Pancreas (tissue), 10 donors: ENCODE measurements around the gene FAM3B. TPM values are rescaled to one million over a fixed set of nuclear protein-coding genes. Genes with fewer than 3 reads are reported as not detected.

Experiments
- ATAC-seq, 4 donors: fragments of 200-7000 bp; cut with Tn5 transposase; one replicate each; pipeline versions ENCODE4 v1.8.0 to v1.9.1; 2020; ENCODE audit warnings: mild to moderate bottlenecking in 4 of 4, moderate library complexity in 4 of 4
- DNase-seq, 6 donors: peaks; one replicate each; pipeline ENCODE4 v3.0.0-alpha.2; 2020
- FAIRE-seq: peaks from 2 replicates; lab custom pipeline; 2012; peaks lifted over from hg19 to GRCh38; lab: Jason Lieb, UNC
- H3K27ac ChIP-seq, 4 donors: fragments of 200-600 bp; sonication (generic); 1 replicate in 3 of 4; 2 replicates in 1 of 4; pipeline versions ENCODE4 v1.5.0 to v1.8.0; 2020
- H3K27me3 ChIP-seq, 4 donors: fragments of 200-600 bp; one replicate each; pipeline ENCODE4 v1.8.0; 2021
- H3K36me3 ChIP-seq, 3 donors: fragments of 200-600 bp; sonication (generic) in 1 of 3; one replicate each; pipeline versions ENCODE4 v1.5.0 to v1.8.0; 2020 to 2021
- H3K4me1 ChIP-seq, 3 donors: fragments of 200-600 bp; one replicate each; pipeline ENCODE4 v1.8.0; 2021
- H3K4me3 ChIP-seq, 4 donors: fragments of 200-600 bp; sonication (generic) in 2 of 4; one replicate each; pipeline versions ENCODE4 v1.5.0 to v1.8.0; 2020 to 2021
- H3K9me3 ChIP-seq, 4 donors: fragments of 200-600 bp; one replicate each; pipeline ENCODE4 v1.8.0; 2021
- WGBS, 2 donors: extraction: QIAGEN DNeasy Blood & Tissue Kit; methylation state at CpG; one replicate each; pipeline ENCODE4 v1.1.7; 2013; 5-methylcytosine and 5-hydroxymethylcytosine counted together
- intact Hi-C, 3 donors: fragments of 100-400 bp; cut with DNase I; formaldehyde crosslinking; loops; one replicate each; pipeline versions ENCODE4 v1.11.1 to v1.14.2; 2022
- polyA plus RNA-seq, 2 donors: library from polyadenylated mRNA; stranded (reverse); fragments of 200-250 nt; gene quantifications; one replicate each; pipeline ENCODE4 v1.2.3, GENCODE V29; 2013
- total RNA-seq, 6 donors: library from RNA; stranded (reverse); fragmentation: NEBNext Ultra II Directional in 4 of 6; extraction: Animal tissue kit (Norgen Biotek cat#: 25700) in 4 of 6; gene quantifications; one replicate each; pipeline versions ENCODE4 v1.2.1 to v1.2.4, GENCODE V29; 2021 to 2023
- TF ChIP-seq, protein P1 (sequence below), 4 donors: fragments of 200-600 bp; sonication (generic) in 3 of 4; IDR thresholded peaks; one replicate each; pipeline versions ENCODE4 v1.5.0 to v1.8.0; 2021; ENCODE audit warnings: antibody characterized with exemption in 4 of 4
- donor health status: healthy with polysubstance abuse.
- donor health status: DM: no; HTN: no; CAD: no; lungs with moderate emphysema.
- donor health status: DM: no; HTN: no; CAD: no.
- donor health status: control.
- donor health status: control.
- donor health status: Bipolar disorder and iron deficiency.
- donor health status: DM: yes; HTN: yes; CAD: no.
- donor health status: DM: no; HTN: no; CAD: no.
- donor health status: DM: no; HTN: no; CAD: no.
- donor health status: DM: yes; HTN: yes; CAD: no.

Gene FAM3B
- total and polyA plus RNA-seq, 8 donors, result 71.9 to 142 (median 105) TPM

DNA sequence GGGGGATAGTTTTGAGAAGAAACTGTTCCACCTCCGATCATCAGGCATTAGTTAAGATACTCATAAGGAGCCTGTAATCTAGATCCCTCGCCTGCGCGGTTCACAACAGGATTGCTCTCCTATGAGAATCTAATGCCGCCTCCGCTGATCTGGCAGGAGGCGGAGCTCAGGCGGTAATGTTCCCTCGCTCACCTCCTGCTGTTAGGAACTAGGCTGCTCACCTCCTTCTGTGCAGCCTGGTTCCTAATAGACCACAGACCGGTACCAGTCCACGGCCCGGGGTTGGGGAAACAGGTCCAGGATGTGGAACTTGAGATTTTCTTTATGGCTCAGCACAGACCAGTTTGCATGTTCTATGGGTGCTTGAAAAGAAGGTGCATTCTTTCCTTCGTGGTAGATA lies 27.2 kb upstream of the FAM3B start:
- no peak overlapping the region for H3K4me3 ChIP-seq
- WGBS, 2 donors, result 49 to 57% methylated on average over 13 of the region's 13 CpGs
- H3K27ac ChIP-seq, result no peak overlapping the region
- TF ChIP-seq, protein P1, sequence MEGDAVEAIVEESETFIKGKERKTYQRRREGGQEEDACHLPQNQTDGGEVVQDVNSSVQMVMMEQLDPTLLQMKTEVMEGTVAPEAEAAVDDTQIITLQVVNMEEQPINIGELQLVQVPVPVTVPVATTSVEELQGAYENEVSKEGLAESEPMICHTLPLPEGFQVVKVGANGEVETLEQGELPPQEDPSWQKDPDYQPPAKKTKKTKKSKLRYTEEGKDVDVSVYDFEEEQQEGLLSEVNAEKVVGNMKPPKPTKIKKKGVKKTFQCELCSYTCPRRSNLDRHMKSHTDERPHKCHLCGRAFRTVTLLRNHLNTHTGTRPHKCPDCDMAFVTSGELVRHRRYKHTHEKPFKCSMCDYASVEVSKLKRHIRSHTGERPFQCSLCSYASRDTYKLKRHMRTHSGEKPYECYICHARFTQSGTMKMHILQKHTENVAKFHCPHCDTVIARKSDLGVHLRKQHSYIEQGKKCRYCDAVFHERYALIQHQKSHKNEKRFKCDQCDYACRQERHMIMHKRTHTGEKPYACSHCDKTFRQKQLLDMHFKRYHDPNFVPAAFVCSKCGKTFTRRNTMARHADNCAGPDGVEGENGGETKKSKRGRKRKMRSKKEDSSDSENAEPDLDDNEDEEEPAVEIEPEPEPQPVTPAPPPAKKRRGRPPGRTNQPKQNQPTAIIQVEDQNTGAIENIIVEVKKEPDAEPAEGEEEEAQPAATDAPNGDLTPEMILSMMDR (IDR thresholded peaks at IDR 0.05), result no peak
- DNase-seq (no peak), FAIRE-seq (no peak), ATAC-seq (peak in 3 of 4 donors; percentile 75 to 91 (median 87))
- H3K9me3 ChIP-seq, result no peaks in the 10 kb centered on the region
- no peaks in the 10 kb centered on the region for H3K27me3 ChIP-seq
- intact Hi-C loops, result loop anchor here in 1 of 3 donors (10.0 kb wide), 1 partner anchor 175 kb away; no protein-coding TSS in a partner anchor
- H3K4me1 ChIP-seq, result no peaks in the 10 kb centered on the region
- no peaks in the 10 kb centered on the region for H3K36me3 ChIP-seq

DNA sequence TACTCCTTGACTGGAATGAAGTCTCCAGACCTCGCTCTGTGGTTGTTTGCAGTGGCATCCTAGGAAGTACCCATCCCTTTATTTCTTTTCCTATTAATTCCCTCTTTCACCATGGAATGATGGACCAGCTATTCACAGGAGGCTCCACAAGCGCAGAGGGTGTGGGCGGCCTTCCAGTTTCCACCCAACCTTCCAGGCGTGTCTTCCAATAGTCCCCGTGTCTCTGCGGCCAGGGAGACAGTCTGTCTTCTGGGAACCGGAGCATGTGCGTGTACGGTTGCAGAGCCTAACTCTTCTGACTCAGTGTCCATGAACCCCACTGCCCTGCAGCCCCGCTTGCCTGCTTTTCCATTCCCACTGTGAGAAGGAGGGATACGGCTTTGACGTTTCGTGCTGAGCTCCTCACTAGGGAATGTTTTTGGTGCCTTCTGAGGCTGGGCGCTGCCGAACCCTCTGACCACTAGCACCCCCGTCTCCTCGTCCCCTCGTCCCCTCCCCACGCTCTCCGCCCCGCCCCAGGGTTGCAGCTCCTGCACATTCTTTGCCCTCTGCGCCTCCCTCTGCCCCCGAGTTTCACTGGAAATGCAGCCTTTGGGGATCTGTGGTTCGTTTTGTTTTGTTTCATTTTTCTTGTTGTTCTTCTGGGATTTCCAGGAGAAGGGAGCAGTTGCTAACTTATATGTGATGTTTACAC lies 26.3 kb upstream of the FAM3B start:
- H3K27ac ChIP-seq, result no peak overlapping the region
- no peak overlapping the region for H3K4me3 ChIP-seq
- FAIRE-seq (no peak), ATAC-seq (peak in 1 of 4 donors; percentile 15), DNase-seq (no peak)
- no peaks in the 10 kb centered on the region for H3K36me3 ChIP-seq
- no peaks in the 10 kb centered on the region for H3K9me3 ChIP-seq
- no peaks in the 10 kb centered on the region for H3K4me1 ChIP-seq
- TF ChIP-seq, protein P1 (IDR thresholded peaks at IDR 0.05), result no peak
- WGBS, 2 donors, result 70 to 78% methylated on average over 24 of the region's 24 CpGs
- intact Hi-C loops, result no loop called here
- no peaks in the 10 kb centered on the region for H3K27me3 ChIP-seq

DNA sequence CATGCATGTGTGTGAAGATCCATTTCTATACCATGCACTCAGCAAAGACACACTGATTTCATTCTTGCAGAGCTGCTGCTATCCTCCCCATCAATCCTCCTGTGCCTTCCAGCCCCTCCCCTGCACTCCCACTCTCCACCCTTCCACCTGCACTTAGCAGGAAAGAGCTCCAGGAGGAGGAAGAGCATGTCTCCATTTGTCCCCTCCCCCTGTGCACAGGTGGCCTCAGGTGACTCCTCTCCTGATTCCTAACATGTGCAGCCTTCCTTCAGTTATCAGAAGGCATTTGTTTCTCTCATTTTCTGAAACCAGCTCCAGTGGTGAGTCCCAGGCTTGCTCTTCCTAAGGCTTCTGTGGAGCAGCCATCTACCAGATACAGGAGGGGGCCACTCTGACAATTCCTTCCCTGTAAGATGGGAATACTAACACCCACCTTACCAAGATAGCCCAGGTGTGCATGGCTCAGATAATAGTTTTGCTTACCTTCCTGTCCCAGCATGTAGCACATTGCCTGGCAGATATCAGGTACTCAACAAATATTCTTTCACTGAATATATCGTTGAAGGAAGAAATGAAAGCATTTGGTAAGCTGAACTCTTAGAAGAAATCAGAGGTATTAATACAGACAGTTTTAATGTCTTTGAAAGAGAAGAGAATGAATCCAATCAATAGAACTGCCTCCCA lies 21.9 kb upstream of the FAM3B start:
- no peaks in the 10 kb centered on the region for H3K9me3 ChIP-seq
- H3K4me3 ChIP-seq, result no peak overlapping the region
- H3K4me1 ChIP-seq, result no peaks in the 10 kb centered on the region
- ATAC-seq (no peak), DNase-seq (no peak), FAIRE-seq (no peak)
- TF ChIP-seq, protein P1 (IDR thresholded peaks at IDR 0.05), result no peak
- WGBS, 2 donors, result 41 to 44% methylated on average over 1 of the region's 1 CpG
- H3K36me3 ChIP-seq, result no peaks in the 10 kb centered on the region
- no peaks in the 10 kb centered on the region for H3K27me3 ChIP-seq
- intact Hi-C loops, result no loop called here
- H3K27ac ChIP-seq, result no peak overlapping the region

DNA sequence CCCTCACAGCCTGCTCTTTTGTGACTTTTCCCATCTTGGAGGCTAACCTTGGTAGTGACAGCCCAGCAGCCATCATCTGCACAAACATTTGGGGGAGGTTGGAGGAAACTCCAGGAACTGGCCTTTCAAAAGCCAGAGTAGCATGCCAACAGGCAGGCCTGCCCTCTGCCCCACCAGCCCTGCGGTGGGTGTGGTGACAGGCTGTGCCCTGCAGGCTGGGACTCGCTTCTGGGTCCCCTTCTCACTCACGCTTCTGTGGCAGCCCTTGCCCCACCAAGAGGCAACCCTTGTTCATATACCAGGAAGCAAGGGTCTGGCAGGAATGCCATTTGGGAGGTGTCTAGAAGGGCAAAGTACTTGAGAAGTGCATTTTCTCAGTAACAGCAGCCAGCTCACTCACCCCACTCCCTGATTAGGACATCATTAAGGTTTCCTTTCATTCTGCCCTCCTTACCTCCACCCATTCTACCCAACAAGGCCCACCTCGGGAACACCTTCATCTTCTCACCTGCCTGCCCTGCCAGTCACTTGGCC lies 20.8 kb upstream of the FAM3B start:
- H3K4me3 ChIP-seq, result no peak overlapping the region
- FAIRE-seq (no peak), DNase-seq (no peak), ATAC-seq (peak in 1 of 4 donors; percentile 25)
- WGBS, 2 donors, result 89 to 91% methylated on average over 4 of the region's 4 CpGs
- no peaks in the 10 kb centered on the region for H3K4me1 ChIP-seq
- intact Hi-C loops, result no loop called here
- no peaks in the 10 kb centered on the region for H3K27me3 ChIP-seq
- TF ChIP-seq, protein P1 (IDR thresholded peaks at IDR 0.05), result no peak
- no peaks in the 10 kb centered on the region for H3K36me3 ChIP-seq
- no peak overlapping the region for H3K27ac ChIP-seq
- no peaks in the 10 kb centered on the region for H3K9me3 ChIP-seq
